HG03457 (cell line): ENCODE results near the gene APOE.
A peak's percentile ranks its signal among the peaks of the same experiment; 100 is the strongest.

Experiments
- ATAC-seq: cut with Tn5 transposase; IDR thresholded peaks from one replicate; pipeline ENCODE4 v1.9.1; 2021; ENCODE audit warnings: moderate number of reproducible peaks; ENCODE audit not compliant: unreplicated experiment

Gene APOE

DNA sequence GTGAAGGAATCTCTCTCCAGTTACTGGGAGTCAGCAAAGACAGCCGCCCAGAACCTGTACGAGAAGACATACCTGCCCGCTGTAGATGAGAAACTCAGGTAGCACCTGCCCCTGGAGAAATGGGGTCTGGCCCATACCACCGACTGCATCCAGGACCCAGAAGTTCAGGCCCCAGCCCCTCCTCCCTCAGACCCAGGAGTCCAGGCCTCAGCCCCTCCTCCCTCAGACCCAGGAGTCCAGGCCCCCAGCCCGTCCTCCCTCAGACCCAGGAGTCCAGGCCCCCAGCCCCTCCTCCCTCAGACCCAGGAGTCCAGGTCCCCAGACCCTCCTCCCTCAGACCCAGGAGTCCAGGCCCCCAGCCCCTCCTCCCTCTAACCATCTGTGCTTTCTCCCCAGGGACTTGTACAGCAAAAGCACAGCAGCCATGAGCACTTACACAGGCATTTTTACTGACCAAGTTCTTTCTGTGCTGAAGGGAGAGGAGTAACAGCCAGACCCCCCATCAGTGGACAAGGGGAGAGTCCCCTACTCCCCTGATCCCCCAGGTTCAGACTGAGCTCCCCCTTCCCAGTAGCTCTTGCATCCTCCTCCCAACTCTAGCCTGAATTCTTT is 43.3 kb downstream of the APOE start:
- no peak for ATAC-seq

- no peak for ATAC-seq
Observed at GRCh38 chr19:44949550-44949949, 44.0 kb downstream of the APOE start.

- ATAC-seq, result no peak
Observed at GRCh38 chr19:44951179-44952159, 45.9 kb downstream of the APOE start.

DNA sequence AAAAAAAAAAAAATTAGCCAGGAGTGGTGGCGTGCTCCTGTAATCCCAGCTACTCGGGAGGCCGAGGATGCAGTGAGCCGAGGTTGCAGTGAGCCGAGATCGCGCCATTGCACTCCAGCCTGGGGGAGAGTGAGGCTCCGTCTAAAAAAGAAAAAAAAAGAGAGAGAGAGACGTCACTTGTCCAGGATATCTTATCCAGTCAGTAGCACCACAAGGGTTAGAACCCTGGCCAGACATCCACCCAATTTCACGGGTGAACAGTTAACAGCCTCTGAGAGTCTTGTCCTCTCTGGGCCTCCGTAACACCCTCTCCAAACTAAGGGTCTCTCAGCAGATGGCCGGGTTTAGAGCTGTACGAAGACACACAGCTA is 48.7 kb downstream of the APOE start:
- peak; percentile 5 for ATAC-seq

DNA sequence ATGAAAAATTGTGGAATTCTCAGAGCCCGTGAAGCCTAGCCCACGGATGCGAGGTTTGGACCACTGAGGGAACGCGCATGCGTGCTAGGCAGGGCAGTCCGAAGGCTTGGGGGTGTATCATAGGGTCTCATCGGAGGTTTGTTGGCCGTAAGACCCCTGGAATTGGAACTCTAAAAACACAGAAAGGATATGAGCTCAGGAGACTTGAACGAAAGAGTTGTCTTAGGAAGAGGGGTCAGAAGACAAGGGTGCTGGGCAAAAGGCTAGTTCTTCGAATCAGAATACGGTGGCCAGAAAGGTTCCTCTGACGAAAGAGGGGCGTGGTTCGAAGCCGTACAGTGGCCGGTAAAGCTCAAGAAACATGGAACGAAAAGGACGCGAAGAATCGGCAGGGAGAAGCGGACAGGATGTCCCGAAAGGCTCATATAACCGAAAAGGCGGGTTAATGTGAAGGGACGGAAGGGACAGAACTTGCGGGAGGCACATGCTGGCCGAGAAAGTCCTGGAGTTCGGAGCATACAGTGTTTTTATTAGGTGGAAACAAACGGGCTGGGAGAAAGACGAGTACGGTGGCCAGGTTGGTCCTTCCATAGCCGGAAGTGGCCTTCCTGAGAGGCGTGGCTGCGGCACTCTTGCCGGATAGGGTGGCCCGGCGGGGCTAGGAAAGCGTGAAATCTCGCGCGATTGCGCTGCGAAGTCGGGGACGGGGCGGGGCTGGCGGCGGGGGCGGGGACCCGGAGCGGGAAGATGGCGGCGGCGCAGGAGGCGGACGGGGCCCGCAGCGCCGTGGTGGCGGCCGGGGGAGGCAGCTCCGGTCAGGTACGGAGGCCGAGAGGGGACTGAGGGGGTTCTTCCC is 49.3 kb downstream of the APOE start, which contains the start of gene CLPTM1:
Gene CLPTM1 (plus strand): TSS at position 732 of the 856 bp plus-strand sequence. CDS start 16 bp downstream, at position 748.
- ATAC-seq, result peak; percentile 79

GRCh38 chr19:44955505-44956439 is 50.2 kb downstream of the APOE start:
- peak; percentile 11 for ATAC-seq

- ATAC-seq, result no peak
Observed at GRCh38 chr19:44957526-44957925, 51.9 kb downstream of the APOE start.

DNA sequence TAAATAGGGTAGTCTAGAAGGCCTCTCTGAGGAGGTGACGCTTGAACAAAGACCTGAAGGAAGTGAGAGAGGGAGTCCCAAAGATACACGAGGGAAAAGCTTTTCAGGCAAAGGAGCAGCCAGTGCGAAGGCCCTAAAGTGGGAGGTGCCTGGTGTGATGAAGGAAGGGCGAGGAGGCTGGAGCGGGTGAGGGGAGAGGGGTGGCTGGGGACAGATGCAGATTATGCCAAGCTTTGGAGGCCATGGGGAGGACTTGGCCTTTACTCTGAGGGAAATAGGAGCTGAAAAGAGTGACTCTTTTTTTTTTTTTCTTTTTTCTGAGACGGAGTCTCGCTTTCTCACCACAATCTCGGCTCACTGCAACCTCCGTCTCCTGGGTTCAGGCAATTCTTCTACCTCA is 52.5 kb downstream of the APOE start:
- ATAC-seq, result no peak
